ENCODE measurements around the gene PEX19.

DNA sequence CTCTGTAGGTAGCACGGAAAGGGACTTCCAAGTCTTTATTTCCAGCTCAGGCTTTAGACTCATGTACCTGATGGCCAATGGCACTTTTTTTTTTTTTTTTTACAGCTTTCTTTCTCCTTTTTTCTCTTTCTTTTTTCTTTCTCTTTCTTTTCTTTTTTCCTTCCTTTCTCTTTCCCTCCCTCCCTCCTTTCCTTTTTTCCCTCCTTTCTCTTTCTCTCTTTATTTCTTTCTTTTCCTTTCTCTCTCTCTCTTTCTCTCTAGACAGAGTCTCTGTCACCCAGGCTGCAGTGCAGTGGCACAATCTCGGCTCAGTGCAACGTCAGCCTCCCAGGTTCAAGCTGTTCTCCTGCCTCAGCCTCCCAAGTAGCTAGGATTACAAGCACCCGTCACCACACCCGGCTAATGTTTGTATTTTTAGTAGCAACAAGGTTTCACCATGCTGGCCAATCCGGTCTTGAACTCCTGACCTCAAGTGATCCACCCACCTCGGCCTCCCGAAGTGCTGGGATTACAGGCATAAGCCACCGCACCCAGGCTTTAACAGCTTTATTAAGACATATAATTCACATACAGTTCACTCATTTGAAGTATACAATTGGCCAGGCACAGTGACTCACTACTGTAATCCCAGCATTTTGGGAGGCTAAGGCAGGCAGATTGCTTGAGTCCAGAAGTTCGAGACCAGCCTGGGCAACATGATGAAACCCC, 17.5 kb downstream of the PEX19 start:
- TF ChIP-seq, protein P1, sequence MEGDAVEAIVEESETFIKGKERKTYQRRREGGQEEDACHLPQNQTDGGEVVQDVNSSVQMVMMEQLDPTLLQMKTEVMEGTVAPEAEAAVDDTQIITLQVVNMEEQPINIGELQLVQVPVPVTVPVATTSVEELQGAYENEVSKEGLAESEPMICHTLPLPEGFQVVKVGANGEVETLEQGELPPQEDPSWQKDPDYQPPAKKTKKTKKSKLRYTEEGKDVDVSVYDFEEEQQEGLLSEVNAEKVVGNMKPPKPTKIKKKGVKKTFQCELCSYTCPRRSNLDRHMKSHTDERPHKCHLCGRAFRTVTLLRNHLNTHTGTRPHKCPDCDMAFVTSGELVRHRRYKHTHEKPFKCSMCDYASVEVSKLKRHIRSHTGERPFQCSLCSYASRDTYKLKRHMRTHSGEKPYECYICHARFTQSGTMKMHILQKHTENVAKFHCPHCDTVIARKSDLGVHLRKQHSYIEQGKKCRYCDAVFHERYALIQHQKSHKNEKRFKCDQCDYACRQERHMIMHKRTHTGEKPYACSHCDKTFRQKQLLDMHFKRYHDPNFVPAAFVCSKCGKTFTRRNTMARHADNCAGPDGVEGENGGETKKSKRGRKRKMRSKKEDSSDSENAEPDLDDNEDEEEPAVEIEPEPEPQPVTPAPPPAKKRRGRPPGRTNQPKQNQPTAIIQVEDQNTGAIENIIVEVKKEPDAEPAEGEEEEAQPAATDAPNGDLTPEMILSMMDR (IDR thresholded peaks at IDR 0.05), result no peak
- no peak for TF ChIP-seq POLR2A (IDR thresholded peaks at IDR 0.05)
